ENCODE measurements around the gene TEX30.

TEX30 gene

GRCh38 chr13:102724923-102725322, 48.7 kb downstream of the TEX30 start:
- Histone ChIP-seq H3K4me1 (ENCODE audit: low read length) (no peaks in the 10 kb centered on the region), H3K9ac (ENCODE audit: low read length) (no peak overlapping the region), H2AFZ (ENCODE audit: low read length) (no peak overlapping the region), H3K9me2 (replicated peaks; ENCODE audit: insufficient read depth, low read length) (no peaks in the 10 kb centered on the region), H3K4me3 (ENCODE audit: low read length) (no peak overlapping the region), H3K27ac (ENCODE audit: low read length) (no peak overlapping the region), H3F3A (ENCODE audit: insufficient read depth, low read length) (no peaks in the 10 kb centered on the region), H3K36me3 (replicated peaks; ENCODE audit: insufficient read depth, low read length) (no peaks in the 10 kb centered on the region), H3K9me3 (replicated peaks; ENCODE audit: insufficient read depth, low read length) (no peaks in the 10 kb centered on the region), H3K27me3 (replicated peaks; ENCODE audit: insufficient read depth, low read length) (no peaks in the 10 kb centered on the region), H4K20me1 (ENCODE audit: insufficient read depth, low read length) (no peaks in the 10 kb centered on the region), H3K4me2 (ENCODE audit: low read depth, low read length) (no peak overlapping the region), H3K79me2 (ENCODE audit: low read length) (no peaks in the 10 kb centered on the region)
- DNase-seq, result peak; percentile 17
- TF ChIP-seq EZH2phosphoT487 (IDR thresholded peaks at IDR 0.05; ENCODE audit: low read length) (no peak), CTCF (IDR thresholded peaks at IDR 0.05; ENCODE audit: low read length) (peak; percentile 6; the same call in 1 of the 2 replicates), EZH2 (optimal IDR thresholded peaks at IDR 0.05; ENCODE audit: low read depth, low read length) (no peak)

GRCh38 chr13:102721800-102722231, 51.8 kb downstream of the TEX30 start:
- Histone ChIP-seq H3K4me2 (ENCODE audit: low read depth, low read length) (no peak overlapping the region), H3K27me3 (replicated peaks; ENCODE audit: insufficient read depth, low read length) (no peaks in the 10 kb centered on the region), H3K9ac (ENCODE audit: low read length) (no peak overlapping the region), H2AFZ (ENCODE audit: low read length) (no peak overlapping the region), H3F3A (ENCODE audit: insufficient read depth, low read length) (no peaks in the 10 kb centered on the region), H3K4me1 (ENCODE audit: low read length) (peaks cover 4% of the 10 kb centered on the region), H3K4me3 (ENCODE audit: low read length) (no peak overlapping the region), H3K9me2 (replicated peaks; ENCODE audit: insufficient read depth, low read length) (no peaks in the 10 kb centered on the region), H4K20me1 (ENCODE audit: insufficient read depth, low read length) (no peaks in the 10 kb centered on the region), H3K9me3 (replicated peaks; ENCODE audit: insufficient read depth, low read length) (no peaks in the 10 kb centered on the region), H3K27ac (ENCODE audit: low read length) (no peak overlapping the region), H3K79me2 (ENCODE audit: low read length) (no peaks in the 10 kb centered on the region), H3K36me3 (replicated peaks; ENCODE audit: insufficient read depth, low read length) (no peaks in the 10 kb centered on the region)
- no peak for DNase-seq
- TF ChIP-seq CTCF (IDR thresholded peaks at IDR 0.05; ENCODE audit: low read length) (no peak), EZH2phosphoT487 (IDR thresholded peaks at IDR 0.05; ENCODE audit: low read length) (no peak), EZH2 (optimal IDR thresholded peaks at IDR 0.05; ENCODE audit: low read depth, low read length) (no peak)

GRCh38 chr13:102718746-102719145, 54.8 kb downstream of the TEX30 start:
- Histone ChIP-seq H3K27ac (ENCODE audit: low read length) (no peak overlapping the region), H3F3A (ENCODE audit: insufficient read depth, low read length) (no peaks in the 10 kb centered on the region), H4K20me1 (ENCODE audit: insufficient read depth, low read length) (no peaks in the 10 kb centered on the region), H3K79me2 (ENCODE audit: low read length) (no peaks in the 10 kb centered on the region), H3K9me2 (replicated peaks; ENCODE audit: insufficient read depth, low read length) (no peaks in the 10 kb centered on the region), H2AFZ (ENCODE audit: low read length) (no peak overlapping the region), H3K4me3 (ENCODE audit: low read length) (no peak overlapping the region), H3K4me2 (ENCODE audit: low read depth, low read length) (no peak overlapping the region), H3K36me3 (replicated peaks; ENCODE audit: insufficient read depth, low read length) (no peaks in the 10 kb centered on the region), H3K9ac (ENCODE audit: low read length) (no peak overlapping the region), H3K27me3 (replicated peaks; ENCODE audit: insufficient read depth, low read length) (no peaks in the 10 kb centered on the region), H3K9me3 (replicated peaks; ENCODE audit: insufficient read depth, low read length) (no peaks in the 10 kb centered on the region), H3K4me1 (ENCODE audit: low read length) (peaks cover 4% of the 10 kb centered on the region)
- no peak for TF ChIP-seq EZH2phosphoT487 (IDR thresholded peaks at IDR 0.05; ENCODE audit: low read length)
- no peak for DNase-seq

Measured in MM.1S (cell line).